HUES48 (cell line): ENCODE results near the gene GALNTL6.
"Not testable (repeated sequence)": the region's sequence is repeated elsewhere in the genome, so short reads cannot be mapped to it uniquely, and the experiment has no call there.

Experiments used
- H3K27ac ChIP-seq: one replicate; pipeline ENCODE4 v1.7.0; 2013; ENCODE audit warnings: low read depth, low read length, inconsistent platforms
- H3K27me3 ChIP-seq: 2 replicates; pipeline ENCODE4 v1.6.1; 2013; ENCODE audit warnings: mild to moderate bottlenecking, low read length; ENCODE audit not compliant: control insufficient read depth, insufficient read depth
- H3K36me3 ChIP-seq: 2 replicates; pipeline ENCODE4 v1.6.1; 2013; ENCODE audit warnings: low read length; ENCODE audit not compliant: control insufficient read depth, insufficient read depth
- H3K4me1 ChIP-seq: 2 replicates; pipeline ENCODE4 v1.6.1; 2013; ENCODE audit warnings: mild to moderate bottlenecking, low read length; ENCODE audit not compliant: control insufficient read depth, insufficient read depth
- H3K4me3 ChIP-seq: 2 replicates; pipeline ENCODE4 v1.5.1; 2013; ENCODE audit warnings: mild to moderate bottlenecking, low read depth, low read length
- H3K9ac ChIP-seq: 2 replicates; pipeline ENCODE4 v1.6.1; 2013; ENCODE audit warnings: mild to moderate bottlenecking, low read depth, low read length, moderate library complexity
- H3K9me3 ChIP-seq: 2 replicates; pipeline ENCODE4 v1.6.1; 2013; ENCODE audit warnings: low read length; ENCODE audit not compliant: control insufficient read depth, insufficient read depth

The GALNTL6 gene

GRCh38 chr4:172412851-172413580 lies 599.8 kb downstream of the GALNTL6 start:
- Histone ChIP-seq H3K9me3 (no peaks in the 10 kb centered on the region), H3K27ac (no peak overlapping the region), H3K4me1 (peaks cover 3% of the 10 kb centered on the region; the same call in 1 of the 2 replicates), H3K9ac (no peak overlapping the region), H3K36me3 (no peaks in the 10 kb centered on the region), H3K4me3 (no peak overlapping the region), H3K27me3 (no peaks in the 10 kb centered on the region)

- not testable (repeated sequence) for H3K36me3 ChIP-seq, H3K4me3 ChIP-seq, H3K27me3 ChIP-seq, H3K27ac ChIP-seq, H3K9ac ChIP-seq, H3K4me1 ChIP-seq, H3K9me3 ChIP-seq
Measured at GRCh38 chr4:172428979-172429378, 615.8 kb downstream of the GALNTL6 start.

- H3K27me3 ChIP-seq = no peaks in the 10 kb centered on the region
- no peaks in the 10 kb centered on the region for H3K4me1 ChIP-seq
- no peak overlapping the region for H3K4me3 ChIP-seq
- H3K9me3 ChIP-seq = peaks cover 14% of the 10 kb centered on the region
- H3K9ac ChIP-seq = no peak overlapping the region
- H3K27ac ChIP-seq = no peak overlapping the region
- H3K36me3 ChIP-seq = no peaks in the 10 kb centered on the region
Measured at GRCh38 chr4:172480471-172480870, 667.3 kb downstream of the GALNTL6 start.

- H3K27ac ChIP-seq = no peak overlapping the region
- no peak overlapping the region for H3K9ac ChIP-seq
- H3K27me3 ChIP-seq = no peaks in the 10 kb centered on the region
- H3K9me3 ChIP-seq = peaks cover 14% of the 10 kb centered on the region
- no peak overlapping the region for H3K4me3 ChIP-seq
- H3K4me1 ChIP-seq = peaks cover 7% of the 10 kb centered on the region
- no peaks in the 10 kb centered on the region for H3K36me3 ChIP-seq
Measured at GRCh38 chr4:172481802-172482508, 668.8 kb downstream of the GALNTL6 start.

- no peak overlapping the region for H3K4me3 ChIP-seq
- no peaks in the 10 kb centered on the region for H3K27me3 ChIP-seq
- no peaks in the 10 kb centered on the region for H3K36me3 ChIP-seq
- peaks cover 14% of the 10 kb centered on the region for H3K9me3 ChIP-seq
- no peak overlapping the region for H3K27ac ChIP-seq
- H3K9ac ChIP-seq = no peak overlapping the region
- peaks cover 11% of the 10 kb centered on the region for H3K4me1 ChIP-seq
Measured at GRCh38 chr4:172485007-172485406, 671.8 kb downstream of the GALNTL6 start.

GRCh38 chr4:172486531-172486930 lies 673.3 kb downstream of the GALNTL6 start:
- Histone ChIP-seq H3K4me3 (no peak overlapping the region), H3K9ac (no peak overlapping the region), H3K36me3 (no peaks in the 10 kb centered on the region), H3K9me3 (peaks cover 9% of the 10 kb centered on the region), H3K27me3 (no peaks in the 10 kb centered on the region), H3K27ac (no peak overlapping the region), H3K4me1 (peaks cover 12% of the 10 kb centered on the region)

- no peaks in the 10 kb centered on the region for H3K27me3 ChIP-seq
- H3K4me3 ChIP-seq = no peak overlapping the region
- H3K4me1 ChIP-seq = peaks cover 12% of the 10 kb centered on the region
Measured at GRCh38 chr4:172489861-172490260, 676.7 kb downstream of the GALNTL6 start.

GRCh38 chr4:172495769-172496168 lies 682.6 kb downstream of the GALNTL6 start:
- no peak overlapping the region for H3K9ac ChIP-seq
- H3K4me3 ChIP-seq = no peak overlapping the region
- no peak overlapping the region for H3K27ac ChIP-seq
- no peaks in the 10 kb centered on the region for H3K4me1 ChIP-seq
- H3K27me3 ChIP-seq = no peaks in the 10 kb centered on the region
- no peaks in the 10 kb centered on the region for H3K9me3 ChIP-seq
- H3K36me3 ChIP-seq = no peaks in the 10 kb centered on the region

More at GRCh38 chr4:172489861-172490260, 676.7 kb downstream of the GALNTL6 start:
- H3K36me3 ChIP-seq = no peaks in the 10 kb centered on the region
- H3K9ac ChIP-seq = no peak overlapping the region
- no peaks in the 10 kb centered on the region for H3K9me3 ChIP-seq
- no peak overlapping the region for H3K27ac ChIP-seq

- H3K27ac ChIP-seq = no peak overlapping the region
- no peaks in the 10 kb centered on the region for H3K27me3 ChIP-seq
- no peak overlapping the region for H3K9ac ChIP-seq
- H3K4me3 ChIP-seq = no peak overlapping the region
- no peaks in the 10 kb centered on the region for H3K36me3 ChIP-seq
- H3K4me1 ChIP-seq = no peaks in the 10 kb centered on the region
- no peaks in the 10 kb centered on the region for H3K9me3 ChIP-seq
Measured at GRCh38 chr4:172497321-172497720, 684.1 kb downstream of the GALNTL6 start.

- Histone ChIP-seq H3K27me3 (no peaks in the 10 kb centered on the region), H3K27ac (no peak overlapping the region), H3K9ac (no peak overlapping the region), H3K9me3 (no peaks in the 10 kb centered on the region), H3K4me1 (no peaks in the 10 kb centered on the region; the same call in 1 of the 2 replicates), H3K36me3 (no peaks in the 10 kb centered on the region), H3K4me3 (no peak overlapping the region)
Measured at GRCh38 chr4:172514011-172514410, 700.8 kb downstream of the GALNTL6 start.

- Histone ChIP-seq H3K9ac (no peak overlapping the region), H3K4me1 (no peaks in the 10 kb centered on the region; the same call in 1 of the 2 replicates), H3K9me3 (no peaks in the 10 kb centered on the region), H3K36me3 (no peaks in the 10 kb centered on the region), H3K27me3 (no peaks in the 10 kb centered on the region), H3K4me3 (no peak overlapping the region), H3K27ac (no peak overlapping the region)
Measured at GRCh38 chr4:172514801-172515200, 701.6 kb downstream of the GALNTL6 start.
